GM18498 (cell line): ENCODE data around the gene CST9L.

Experiments
- ATAC-seq: cut with Tn5 transposase; IDR thresholded peaks from one replicate; pipeline ENCODE4 v1.9.1; 2021; ENCODE audit warnings: mild to moderate bottlenecking, moderate library complexity; ENCODE audit not compliant: unreplicated experiment

The CST9L gene

GRCh38 chr20:23547613-23548012 lies 20.7 kb downstream of the CST9L start:
- ATAC-seq = no peak

- ATAC-seq = no peak
These were observed 21.7 kb downstream of the CST9L start for GRCh38 chr20:23546435-23547144.

- ATAC-seq = no peak
These were observed 24.2 kb downstream of the CST9L start for GRCh38 chr20:23544133-23544532.

GRCh38 chr20:23542801-23543200 lies 25.5 kb downstream of the CST9L start:
- no peak for ATAC-seq

GRCh38 chr20:23541776-23542175 lies 26.5 kb downstream of the CST9L start:
- no peak for ATAC-seq

GRCh38 chr20:23541330-23541729 lies 27.0 kb downstream of the CST9L start:
- ATAC-seq = no peak

- no peak for ATAC-seq
These were observed 27.7 kb downstream of the CST9L start for GRCh38 chr20:23540624-23541023.

- ATAC-seq = no peak
These were observed 31.3 kb downstream of the CST9L start for GRCh38 chr20:23537030-23537429.

GRCh38 chr20:23536328-23536974 lies 31.8 kb downstream of the CST9L start:
- ATAC-seq = no peak

GRCh38 chr20:23534801-23535593 lies 33.3 kb downstream of the CST9L start:
- ATAC-seq = no peak

- ATAC-seq = no peak
These were observed 35.1 kb downstream of the CST9L start for GRCh38 chr20:23533161-23533560.

GRCh38 chr20:23532533-23532932 lies 35.8 kb downstream of the CST9L start:
- no peak for ATAC-seq

- ATAC-seq = peak; percentile 74
These were observed 37.2 kb downstream of the CST9L start for GRCh38 chr20:23530937-23531567.

GRCh38 chr20:23528867-23529431 lies 39.3 kb downstream of the CST9L start:
- no peak for ATAC-seq

GRCh38 chr20:23526850-23527249 lies 41.4 kb downstream of the CST9L start:
- ATAC-seq = no peak

GRCh38 chr20:23524146-23524545 lies 44.1 kb downstream of the CST9L start:
- no peak for ATAC-seq

GRCh38 chr20:23520185-23520584 lies 48.1 kb downstream of the CST9L start:
- ATAC-seq = no peak

GRCh38 chr20:23519556-23519955 lies 48.7 kb downstream of the CST9L start:
- no peak for ATAC-seq

- ATAC-seq = no peak
These were observed 50.6 kb downstream of the CST9L start for GRCh38 chr20:23517719-23518118.

- no peak for ATAC-seq
These were observed 52.9 kb downstream of the CST9L start for GRCh38 chr20:23515250-23515939.
